Endothelial cell of umbilical vein (primary cell): ENCODE data around the gene C2CD4D.

Experiments used
- FOS ChIP-seq: IDR thresholded peaks from 2 replicates; pipeline ENCODE4 v1.6.1; 2011; ENCODE audit warnings: mild to moderate bottlenecking, low read length, moderate library complexity, borderline replicate concordance; ENCODE audit not compliant: insufficient read depth
- JUN ChIP-seq: IDR thresholded peaks from 2 replicates; pipeline ENCODE4 v1.6.1; 2011; ENCODE audit warnings: borderline replicate concordance, low read depth; ENCODE audit not compliant: insufficient read length, insufficient read depth
- MYC ChIP-seq: IDR thresholded peaks from one replicate; pipeline ENCODE4 v1.6.1; 2011; ENCODE audit warnings: mild to moderate bottlenecking, low read depth, low read length
- POLR2A ChIP-seq: IDR thresholded peaks from 2 replicates; pipeline ENCODE4 v1.6.1; 2012; ENCODE audit warnings: low read depth, mild to moderate bottlenecking, control low read depth, low read length
- POLR2AphosphoS5 ChIP-seq: IDR thresholded peaks from 2 replicates; pipeline ENCODE4 v1.6.1; 2012; ENCODE audit warnings: low read depth, mild to moderate bottlenecking, control low read depth, low read length, moderate library complexity; ENCODE audit not compliant: insufficient read depth
- TF ChIP-seq, protein P1 (sequence below), 2 donors: IDR thresholded peaks; 1 replicate in 1 of 2; 2 replicates in 1 of 2; pipeline ENCODE4 v1.5.1; 2011; ENCODE audit warnings: low read length in 2 of 2, mild to moderate bottlenecking in 2 of 2, moderate library complexity in 2 of 2, control low read depth in 1 of 2, inconsistent platforms in 1 of 2, low read depth in 1 of 2; ENCODE audit not compliant: insufficient read depth in 1 of 2; ENCODE audit errors: extremely low read depth in 1 of 2
- TF ChIP-seq, protein P2 (sequence below): IDR thresholded peaks from 2 replicates; pipeline ENCODE4 v1.6.1; 2011; ENCODE audit not compliant: insufficient read depth, insufficient read length

DNA sequence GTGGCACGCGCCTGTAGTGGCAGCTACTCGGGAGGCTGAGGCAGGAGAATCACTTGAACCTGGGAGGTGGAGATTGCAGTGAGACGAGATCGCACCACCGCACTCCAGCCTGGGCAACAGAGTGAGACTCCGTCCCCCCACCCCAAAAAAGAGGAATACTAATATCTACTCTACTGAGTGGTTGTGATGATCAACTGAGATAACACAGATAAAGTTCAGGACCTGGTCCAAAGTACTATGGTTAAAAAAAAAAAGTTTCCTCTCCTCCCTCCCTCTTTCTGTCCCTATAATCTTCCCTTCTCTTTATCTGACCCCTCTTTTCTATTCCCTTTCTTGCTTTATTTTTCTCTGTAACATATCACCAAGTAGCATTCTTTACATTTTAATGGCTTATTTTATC lies 4.0 kb downstream of the C2CD4D start:
- TF ChIP-seq, protein P1, sequence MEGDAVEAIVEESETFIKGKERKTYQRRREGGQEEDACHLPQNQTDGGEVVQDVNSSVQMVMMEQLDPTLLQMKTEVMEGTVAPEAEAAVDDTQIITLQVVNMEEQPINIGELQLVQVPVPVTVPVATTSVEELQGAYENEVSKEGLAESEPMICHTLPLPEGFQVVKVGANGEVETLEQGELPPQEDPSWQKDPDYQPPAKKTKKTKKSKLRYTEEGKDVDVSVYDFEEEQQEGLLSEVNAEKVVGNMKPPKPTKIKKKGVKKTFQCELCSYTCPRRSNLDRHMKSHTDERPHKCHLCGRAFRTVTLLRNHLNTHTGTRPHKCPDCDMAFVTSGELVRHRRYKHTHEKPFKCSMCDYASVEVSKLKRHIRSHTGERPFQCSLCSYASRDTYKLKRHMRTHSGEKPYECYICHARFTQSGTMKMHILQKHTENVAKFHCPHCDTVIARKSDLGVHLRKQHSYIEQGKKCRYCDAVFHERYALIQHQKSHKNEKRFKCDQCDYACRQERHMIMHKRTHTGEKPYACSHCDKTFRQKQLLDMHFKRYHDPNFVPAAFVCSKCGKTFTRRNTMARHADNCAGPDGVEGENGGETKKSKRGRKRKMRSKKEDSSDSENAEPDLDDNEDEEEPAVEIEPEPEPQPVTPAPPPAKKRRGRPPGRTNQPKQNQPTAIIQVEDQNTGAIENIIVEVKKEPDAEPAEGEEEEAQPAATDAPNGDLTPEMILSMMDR (IDR thresholded peaks at IDR 0.05; ENCODE audit: extremely low read depth in 1 of 2, insufficient read depth in 1 of 2, low read depth in 1 of 2, low read length in 2 of 2) = no peak
- no peak for TF ChIP-seq POLR2A
- TF ChIP-seq POLR2AphosphoS5 = no peak
- no peak for TF ChIP-seq MYC
- no peak for TF ChIP-seq FOS
- TF ChIP-seq, protein P2, sequence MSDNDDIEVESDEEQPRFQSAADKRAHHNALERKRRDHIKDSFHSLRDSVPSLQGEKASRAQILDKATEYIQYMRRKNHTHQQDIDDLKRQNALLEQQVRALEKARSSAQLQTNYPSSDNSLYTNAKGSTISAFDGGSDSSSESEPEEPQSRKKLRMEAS = no peak
- no peak for TF ChIP-seq JUN
